Measurements from ENCODE around the gene IER3. TPM values are rescaled to one million over a fixed set of nuclear protein-coding genes. Genes with fewer than 3 reads are reported as not detected.

The IER3 gene
- total RNA-seq, 1 experiment from 2014 or later: 82.4 TPM

DNA sequence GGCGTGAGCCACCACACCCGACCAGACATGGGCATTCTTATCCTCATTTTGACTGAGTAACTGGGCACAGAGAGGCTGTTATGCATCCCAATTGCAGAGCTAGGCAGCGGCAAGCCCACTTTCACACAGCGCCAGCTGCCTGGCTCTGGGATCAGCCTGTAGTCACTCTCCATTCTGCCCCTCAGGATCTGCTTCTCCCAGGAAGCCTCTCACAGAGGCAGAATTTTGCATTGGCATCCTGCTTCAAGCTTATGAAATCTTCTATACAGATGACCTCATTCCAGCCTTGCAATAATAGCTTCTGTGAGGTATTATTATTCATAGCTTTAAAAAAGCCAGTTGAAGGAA, 37.0 kb upstream of the IER3 start:
- Mint-ChIP-seq H3K9me3 (peaks cover 22% of the 10 kb centered on the region), H3K27ac (no peak overlapping the region), H3K27me3 (ENCODE audit: low read depth) (peaks cover 7% of the 10 kb centered on the region; the same call in 1 of the 2 replicates), H3K4me1 (peaks cover 16% of the 10 kb centered on the region), H3K4me3 (no peak overlapping the region), H3K36me3 (peaks cover 15% of the 10 kb centered on the region)
- TF ChIP-seq TEAD4 (CRISPR knock-in tag; IDR thresholded peaks at IDR 0.05): no peak
- TF ChIP-seq, protein P1, sequence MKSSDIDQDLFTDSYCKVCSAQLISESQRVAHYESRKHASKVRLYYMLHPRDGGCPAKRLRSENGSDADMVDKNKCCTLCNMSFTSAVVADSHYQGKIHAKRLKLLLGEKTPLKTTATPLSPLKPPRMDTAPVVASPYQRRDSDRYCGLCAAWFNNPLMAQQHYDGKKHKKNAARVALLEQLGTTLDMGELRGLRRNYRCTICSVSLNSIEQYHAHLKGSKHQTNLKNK (CRISPR knock-in tag; IDR thresholded peaks at IDR 0.05): no peak
- TF ChIP-seq, protein P2, sequence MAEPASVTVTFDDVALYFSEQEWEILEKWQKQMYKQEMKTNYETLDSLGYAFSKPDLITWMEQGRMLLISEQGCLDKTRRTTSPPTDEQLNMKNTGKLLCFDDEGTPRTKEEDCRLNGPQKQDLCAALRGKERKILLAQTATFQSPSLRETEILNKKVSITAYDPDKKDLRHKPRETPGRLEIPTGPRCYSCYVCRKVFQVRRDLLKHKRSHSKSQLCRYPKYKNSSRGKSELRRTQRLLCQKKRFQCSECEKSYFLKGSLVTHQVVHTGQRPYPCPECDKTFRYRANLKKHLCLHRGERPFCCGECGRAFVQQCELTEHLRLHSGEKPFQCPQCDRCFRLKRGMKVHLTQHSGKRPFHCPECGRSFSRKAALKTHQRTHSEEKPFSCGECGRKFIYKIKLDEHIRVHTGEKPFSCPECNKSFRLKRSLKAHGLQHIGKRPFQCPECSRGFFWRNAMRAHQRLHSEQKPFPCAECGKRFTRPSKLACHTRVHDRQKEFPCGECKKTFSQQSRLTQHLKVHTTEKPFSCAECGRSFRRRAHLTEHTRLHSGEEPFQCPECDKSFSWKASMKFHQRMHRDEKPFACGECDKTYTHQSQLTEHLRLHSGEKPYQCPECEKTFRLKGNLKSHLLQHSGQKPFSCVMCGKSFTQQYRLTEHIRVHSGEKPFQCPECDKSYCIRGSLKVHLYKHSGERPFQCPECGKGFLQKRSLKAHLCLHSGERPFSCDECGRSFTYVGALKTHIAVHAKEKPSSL (CRISPR knock-in tag; conservative IDR thresholded peaks at IDR 0.05): no peak
- TF ChIP-seq ZNF121 (CRISPR knock-in tag; IDR thresholded peaks at IDR 0.05): no peak
- TF ChIP-seq, protein P3, sequence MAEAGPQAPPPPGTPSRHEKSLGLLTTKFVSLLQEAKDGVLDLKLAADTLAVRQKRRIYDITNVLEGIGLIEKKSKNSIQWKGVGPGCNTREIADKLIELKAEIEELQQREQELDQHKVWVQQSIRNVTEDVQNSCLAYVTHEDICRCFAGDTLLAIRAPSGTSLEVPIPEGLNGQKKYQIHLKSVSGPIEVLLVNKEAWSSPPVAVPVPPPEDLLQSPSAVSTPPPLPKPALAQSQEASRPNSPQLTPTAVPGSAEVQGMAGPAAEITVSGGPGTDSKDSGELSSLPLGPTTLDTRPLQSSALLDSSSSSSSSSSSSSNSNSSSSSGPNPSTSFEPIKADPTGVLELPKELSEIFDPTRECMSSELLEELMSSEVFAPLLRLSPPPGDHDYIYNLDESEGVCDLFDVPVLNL (CRISPR knock-in tag; IDR thresholded peaks at IDR 0.05; ENCODE audit: borderline replicate concordance, low read depth): no peak
- TF ChIP-seq GRHL2 (CRISPR knock-in tag; IDR thresholded peaks at IDR 0.05; ENCODE audit: insufficient replicate concordance, severe bottlenecking): no peak
- TF ChIP-seq ATF1 (CRISPR knock-in tag; IDR thresholded peaks at IDR 0.05): no peak
- TF ChIP-seq, protein P4, sequence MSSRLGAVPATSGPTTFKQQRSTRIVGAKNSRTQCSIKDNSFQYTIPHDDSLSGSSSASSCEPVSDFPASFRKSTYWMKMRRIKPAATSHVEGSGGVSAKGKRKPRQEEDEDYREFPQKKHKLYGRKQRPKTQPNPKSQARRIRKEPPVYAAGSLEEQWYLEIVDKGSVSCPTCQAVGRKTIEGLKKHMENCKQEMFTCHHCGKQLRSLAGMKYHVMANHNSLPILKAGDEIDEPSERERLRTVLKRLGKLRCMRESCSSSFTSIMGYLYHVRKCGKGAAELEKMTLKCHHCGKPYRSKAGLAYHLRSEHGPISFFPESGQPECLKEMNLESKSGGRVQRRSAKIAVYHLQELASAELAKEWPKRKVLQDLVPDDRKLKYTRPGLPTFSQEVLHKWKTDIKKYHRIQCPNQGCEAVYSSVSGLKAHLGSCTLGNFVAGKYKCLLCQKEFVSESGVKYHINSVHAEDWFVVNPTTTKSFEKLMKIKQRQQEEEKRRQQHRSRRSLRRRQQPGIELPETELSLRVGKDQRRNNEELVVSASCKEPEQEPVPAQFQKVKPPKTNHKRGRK (CRISPR knock-in tag; IDR thresholded peaks at IDR 0.05; ENCODE audit: borderline replicate concordance): no peak
- TF ChIP-seq TEAD1 (CRISPR knock-in tag; IDR thresholded peaks at IDR 0.05): no peak
- ChIA-PET POLR2A (no interaction called here), CTCF (interaction anchor here (1.0 to 1.2 kb wide), 3 partner anchors 18 to 134 kb away, joined by 3 read pairs; no protein-coding TSS in a partner anchor)
- ATAC-seq: no peak
- DNase-seq (ENCODE audit: low spot score): no peak

DNA sequence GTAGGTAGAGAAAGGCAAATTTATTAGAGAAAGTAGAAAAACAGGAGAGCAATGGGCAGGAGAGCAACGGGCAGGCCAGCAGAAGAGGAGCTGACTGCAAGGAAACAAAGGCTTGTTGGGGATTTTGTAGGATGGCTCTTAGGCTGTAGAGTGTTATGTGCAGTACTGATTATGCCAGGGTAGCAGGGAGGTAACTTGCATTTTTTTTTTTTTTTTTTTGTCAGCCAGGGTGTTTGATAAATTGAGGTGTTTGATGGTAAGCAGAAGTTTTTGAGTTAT, 36.2 kb upstream of the IER3 start:
- ChIA-PET CTCF (interaction anchor here (0.6 kb wide), 1 partner anchor 134 kb away, joined by 3 read pairs; no protein-coding TSS in a partner anchor), POLR2A (no interaction called here)
- H3K9me3 Mint-ChIP-seq: peaks cover 21% of the 10 kb centered on the region
- TF ChIP-seq TEAD4 (CRISPR knock-in tag; IDR thresholded peaks at IDR 0.05) (no peak), JAZF1 (CRISPR knock-in tag; IDR thresholded peaks at IDR 0.05) (no peak), CREM (CRISPR knock-in tag; IDR thresholded peaks at IDR 0.05) (no peak), SMAD3 (CRISPR knock-in tag; IDR thresholded peaks at IDR 0.05; ENCODE audit: borderline replicate concordance) (no peak), ZBTB21 (CRISPR knock-in tag; IDR thresholded peaks at IDR 0.05; ENCODE audit: borderline replicate concordance) (no peak), ZNF396 (CRISPR knock-in tag; IDR thresholded peaks at IDR 0.05; ENCODE audit: borderline replicate concordance) (no peak), NR3C1 (CRISPR knock-in tag; conservative IDR thresholded peaks at IDR 0.05; ENCODE audit: low read depth) (no peak), ZNF423 (CRISPR knock-in tag; IDR thresholded peaks at IDR 0.05) (no peak), GRHL2 (CRISPR knock-in tag; IDR thresholded peaks at IDR 0.05; ENCODE audit: insufficient replicate concordance, severe bottlenecking) (no peak)
- TF ChIP-seq, protein P5, sequence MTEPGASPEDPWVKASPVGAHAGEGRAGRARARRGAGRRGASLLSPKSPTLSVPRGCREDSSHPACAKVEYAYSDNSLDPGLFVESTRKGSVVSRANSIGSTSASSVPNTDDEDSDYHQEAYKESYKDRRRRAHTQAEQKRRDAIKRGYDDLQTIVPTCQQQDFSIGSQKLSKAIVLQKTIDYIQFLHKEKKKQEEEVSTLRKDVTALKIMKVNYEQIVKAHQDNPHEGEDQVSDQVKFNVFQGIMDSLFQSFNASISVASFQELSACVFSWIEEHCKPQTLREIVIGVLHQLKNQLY (CRISPR knock-in tag; IDR thresholded peaks at IDR 0.05): no peak
- peaks cover 16% of the 10 kb centered on the region for H3K4me1 Mint-ChIP-seq
- ATAC-seq (no peak), DNase-seq (ENCODE audit: low spot score) (no peak)
- H3K4me3 Mint-ChIP-seq: no peak overlapping the region
- peaks cover 15% of the 10 kb centered on the region for H3K36me3 Mint-ChIP-seq
- peaks cover 7% of the 10 kb centered on the region; the same call in 1 of the 2 replicates for H3K27me3 Mint-ChIP-seq (ENCODE audit: low read depth)
- H3K27ac Mint-ChIP-seq: no peak overlapping the region

All from WTC11 (cell line).